Measurements from ENCODE around the gene TAC4.

DNA sequence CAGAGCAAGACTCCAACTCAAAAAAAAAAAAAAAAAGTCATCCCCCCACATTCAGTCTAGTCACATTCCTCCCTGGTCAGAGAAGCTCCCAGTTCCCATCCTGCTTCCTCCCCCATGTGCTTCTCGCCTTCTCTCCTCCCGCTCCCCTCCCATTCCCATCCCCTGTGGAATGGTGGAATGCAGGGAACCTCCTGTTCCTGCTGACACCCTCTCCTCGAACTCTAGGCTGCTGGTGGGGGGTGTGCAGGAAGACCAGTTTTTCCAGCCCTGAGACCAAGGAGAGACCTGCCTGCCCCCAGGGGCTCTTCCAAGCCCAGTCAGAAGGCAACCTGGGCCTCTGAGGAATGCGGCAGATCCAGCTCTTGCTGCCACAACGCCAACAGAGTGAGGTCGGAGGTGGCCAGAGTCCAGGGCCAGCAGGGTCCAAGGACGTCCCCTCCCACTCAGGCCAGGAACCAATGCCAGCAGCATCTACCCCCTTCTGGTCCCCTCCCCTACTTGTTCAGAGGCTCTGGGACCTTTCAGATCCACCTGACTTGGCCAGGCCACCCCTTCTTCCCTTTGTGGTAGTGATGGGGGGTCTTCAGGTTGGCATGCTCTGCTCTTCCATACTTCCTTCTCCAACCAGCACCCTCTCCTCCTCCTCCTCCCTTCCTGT lies 39.3 kb upstream of the TAC4 start:
- TF ChIP-seq CTCF (conservative IDR thresholded peaks at IDR 0.05; ENCODE audit: low read depth in 2 of 2) = no peak
- no peak for TF ChIP-seq EZH2phosphoT487 (IDR thresholded peaks at IDR 0.05; ENCODE audit: unreplicated experiment)
- no peak for TF ChIP-seq POLR2AphosphoS5 (IDR thresholded peaks at IDR 0.05; ENCODE audit: low read depth)
- TF ChIP-seq EZH2 (IDR thresholded peaks at IDR 0.05; ENCODE audit: low read depth, unreplicated experiment) = no peak
- TF ChIP-seq ZNF462 (CRISPR knock-in tag; IDR thresholded peaks at IDR 0.05) = no peak; the same call in 1 of the 2 replicates
- TF ChIP-seq, protein P1, sequence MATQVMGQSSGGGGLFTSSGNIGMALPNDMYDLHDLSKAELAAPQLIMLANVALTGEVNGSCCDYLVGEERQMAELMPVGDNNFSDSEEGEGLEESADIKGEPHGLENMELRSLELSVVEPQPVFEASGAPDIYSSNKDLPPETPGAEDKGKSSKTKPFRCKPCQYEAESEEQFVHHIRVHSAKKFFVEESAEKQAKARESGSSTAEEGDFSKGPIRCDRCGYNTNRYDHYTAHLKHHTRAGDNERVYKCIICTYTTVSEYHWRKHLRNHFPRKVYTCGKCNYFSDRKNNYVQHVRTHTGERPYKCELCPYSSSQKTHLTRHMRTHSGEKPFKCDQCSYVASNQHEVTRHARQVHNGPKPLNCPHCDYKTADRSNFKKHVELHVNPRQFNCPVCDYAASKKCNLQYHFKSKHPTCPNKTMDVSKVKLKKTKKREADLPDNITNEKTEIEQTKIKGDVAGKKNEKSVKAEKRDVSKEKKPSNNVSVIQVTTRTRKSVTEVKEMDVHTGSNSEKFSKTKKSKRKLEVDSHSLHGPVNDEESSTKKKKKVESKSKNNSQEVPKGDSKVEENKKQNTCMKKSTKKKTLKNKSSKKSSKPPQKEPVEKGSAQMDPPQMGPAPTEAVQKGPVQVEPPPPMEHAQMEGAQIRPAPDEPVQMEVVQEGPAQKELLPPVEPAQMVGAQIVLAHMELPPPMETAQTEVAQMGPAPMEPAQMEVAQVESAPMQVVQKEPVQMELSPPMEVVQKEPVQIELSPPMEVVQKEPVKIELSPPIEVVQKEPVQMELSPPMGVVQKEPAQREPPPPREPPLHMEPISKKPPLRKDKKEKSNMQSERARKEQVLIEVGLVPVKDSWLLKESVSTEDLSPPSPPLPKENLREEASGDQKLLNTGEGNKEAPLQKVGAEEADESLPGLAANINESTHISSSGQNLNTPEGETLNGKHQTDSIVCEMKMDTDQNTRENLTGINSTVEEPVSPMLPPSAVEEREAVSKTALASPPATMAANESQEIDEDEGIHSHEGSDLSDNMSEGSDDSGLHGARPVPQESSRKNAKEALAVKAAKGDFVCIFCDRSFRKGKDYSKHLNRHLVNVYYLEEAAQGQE (IDR thresholded peaks at IDR 0.05; ENCODE audit: unreplicated experiment) = no peak
- no peak for TF ChIP-seq CREB1 (CRISPR knock-in tag; IDR thresholded peaks at IDR 0.05; ENCODE audit: low read depth)
- TF ChIP-seq STAT1 (IDR thresholded peaks at IDR 0.05; ENCODE audit: unreplicated experiment) = no peak
- TF ChIP-seq, protein P2, sequence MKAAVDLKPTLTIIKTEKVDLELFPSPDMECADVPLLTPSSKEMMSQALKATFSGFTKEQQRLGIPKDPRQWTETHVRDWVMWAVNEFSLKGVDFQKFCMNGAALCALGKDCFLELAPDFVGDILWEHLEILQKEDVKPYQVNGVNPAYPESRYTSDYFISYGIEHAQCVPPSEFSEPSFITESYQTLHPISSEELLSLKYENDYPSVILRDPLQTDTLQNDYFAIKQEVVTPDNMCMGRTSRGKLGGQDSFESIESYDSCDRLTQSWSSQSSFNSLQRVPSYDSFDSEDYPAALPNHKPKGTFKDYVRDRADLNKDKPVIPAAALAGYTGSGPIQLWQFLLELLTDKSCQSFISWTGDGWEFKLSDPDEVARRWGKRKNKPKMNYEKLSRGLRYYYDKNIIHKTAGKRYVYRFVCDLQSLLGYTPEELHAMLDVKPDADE (IDR thresholded peaks at IDR 0.05) = no peak
- no peak for TF ChIP-seq JUNB (IDR thresholded peaks at IDR 0.05; ENCODE audit: unreplicated experiment)
